ENCODE measurements around the gene FRMD4B.

The FRMD4B gene

GRCh38 chr3:69300296-69300695, 85.6 kb downstream of the FRMD4B start:
- no peak for DNase-seq (ENCODE audit: low read depth)
- H3K4me3 ChIP-seq (ENCODE audit: control insufficient read depth, low read depth, low read length) = no peak overlapping the region
- TF ChIP-seq, protein P1, sequence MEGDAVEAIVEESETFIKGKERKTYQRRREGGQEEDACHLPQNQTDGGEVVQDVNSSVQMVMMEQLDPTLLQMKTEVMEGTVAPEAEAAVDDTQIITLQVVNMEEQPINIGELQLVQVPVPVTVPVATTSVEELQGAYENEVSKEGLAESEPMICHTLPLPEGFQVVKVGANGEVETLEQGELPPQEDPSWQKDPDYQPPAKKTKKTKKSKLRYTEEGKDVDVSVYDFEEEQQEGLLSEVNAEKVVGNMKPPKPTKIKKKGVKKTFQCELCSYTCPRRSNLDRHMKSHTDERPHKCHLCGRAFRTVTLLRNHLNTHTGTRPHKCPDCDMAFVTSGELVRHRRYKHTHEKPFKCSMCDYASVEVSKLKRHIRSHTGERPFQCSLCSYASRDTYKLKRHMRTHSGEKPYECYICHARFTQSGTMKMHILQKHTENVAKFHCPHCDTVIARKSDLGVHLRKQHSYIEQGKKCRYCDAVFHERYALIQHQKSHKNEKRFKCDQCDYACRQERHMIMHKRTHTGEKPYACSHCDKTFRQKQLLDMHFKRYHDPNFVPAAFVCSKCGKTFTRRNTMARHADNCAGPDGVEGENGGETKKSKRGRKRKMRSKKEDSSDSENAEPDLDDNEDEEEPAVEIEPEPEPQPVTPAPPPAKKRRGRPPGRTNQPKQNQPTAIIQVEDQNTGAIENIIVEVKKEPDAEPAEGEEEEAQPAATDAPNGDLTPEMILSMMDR (IDR thresholded peaks at IDR 0.05; ENCODE audit: control insufficient read depth, insufficient read depth, low read depth, low read length, missing control alignments) = no peak

DNA sequence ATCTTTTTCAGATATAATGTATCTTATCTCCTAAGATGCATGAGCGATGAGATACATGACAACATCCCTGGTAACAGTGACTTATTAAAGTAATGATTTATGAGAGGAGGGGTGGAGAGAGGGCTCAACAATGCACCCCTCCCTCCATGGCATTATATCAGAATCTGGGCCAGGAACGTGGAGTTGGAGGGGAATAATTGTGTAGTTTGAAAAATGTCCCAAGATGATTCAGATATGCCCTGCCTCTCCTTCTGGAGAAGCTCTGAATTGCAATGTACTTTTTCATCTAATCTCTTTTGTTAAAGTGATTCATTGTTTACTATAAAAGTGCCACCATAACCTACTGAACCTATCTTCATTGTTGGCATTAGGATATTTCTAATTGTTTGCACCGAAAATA, 86.5 kb downstream of the FRMD4B start:
- no peak for DNase-seq (ENCODE audit: low read depth)
- no peak overlapping the region for H3K4me3 ChIP-seq (ENCODE audit: control insufficient read depth, low read depth, low read length)
- TF ChIP-seq, protein P1 (IDR thresholded peaks at IDR 0.05; ENCODE audit: control insufficient read depth, insufficient read depth, low read depth, low read length, missing control alignments) = peak; percentile 32

GRCh38 chr3:69297501-69297900, 88.4 kb downstream of the FRMD4B start:
- no peak overlapping the region for H3K4me3 ChIP-seq (ENCODE audit: control insufficient read depth, low read depth, low read length)
- no peak for DNase-seq (ENCODE audit: low read depth)
- TF ChIP-seq, protein P1 (IDR thresholded peaks at IDR 0.05; ENCODE audit: control insufficient read depth, insufficient read depth, low read depth, low read length, missing control alignments) = no peak

GRCh38 chr3:69296995-69297394, 88.9 kb downstream of the FRMD4B start:
- TF ChIP-seq, protein P1 (IDR thresholded peaks at IDR 0.05; ENCODE audit: control insufficient read depth, insufficient read depth, low read depth, low read length, missing control alignments) = no peak
- no peak for DNase-seq (ENCODE audit: low read depth)
- no peak overlapping the region for H3K4me3 ChIP-seq (ENCODE audit: control insufficient read depth, low read depth, low read length)

- H3K4me3 ChIP-seq (ENCODE audit: control insufficient read depth, low read depth, low read length) = no peak overlapping the region
- peak; percentile 27 for DNase-seq (ENCODE audit: low read depth)
- TF ChIP-seq, protein P1 (IDR thresholded peaks at IDR 0.05; ENCODE audit: control insufficient read depth, insufficient read depth, low read depth, low read length, missing control alignments) = no peak
Measured at GRCh38 chr3:69294014-69294766, 91.7 kb downstream of the FRMD4B start.

- no peak overlapping the region for H3K4me3 ChIP-seq (ENCODE audit: control insufficient read depth, low read depth, low read length)
- TF ChIP-seq, protein P1 (IDR thresholded peaks at IDR 0.05; ENCODE audit: control insufficient read depth, insufficient read depth, low read depth, low read length, missing control alignments) = no peak
- no peak for DNase-seq (ENCODE audit: low read depth)
Measured at GRCh38 chr3:69292959-69293574, 92.8 kb downstream of the FRMD4B start.
